BJ (cell line): ENCODE measurements around the gene STK32C. TPM values are rescaled to one million over a fixed set of nuclear protein-coding genes. Genes with fewer than 3 reads are reported as not detected.

Experiments used
- CTCF ChIA-PET: fragments of 350-600 bp; formaldehyde crosslinking; extraction: SDS; loops from one replicate; lab custom pipeline; 2021; ENCODE audit warnings: antibody characterized with exemption, inconsistent platforms; lab: Yijun Ruan, JAX
- POLR2A ChIA-PET: fragments of 300-600 bp; sonication (Branson Sonifier 250); formaldehyde crosslinking; extraction: SDS; loops from one replicate; lab custom pipeline; 2021; ENCODE audit warnings: antibody characterized with exemption; lab: Charles Lee
- DNase-seq: peaks from one replicate; pipeline ENCODE4 v3.0.0-alpha.2; 2011; ENCODE audit warnings: low read depth
- H3K27me3 ChIP-seq: 2 replicates; pipeline ENCODE4 v1.6.0; 2011; ENCODE audit warnings: low read length; ENCODE audit not compliant: control insufficient read depth, insufficient read depth
- H3K36me3 ChIP-seq: 2 replicates; pipeline ENCODE4 v1.5.1; 2011; ENCODE audit warnings: low read length; ENCODE audit not compliant: control insufficient read depth, insufficient read depth
- H3K4me3 ChIP-seq: 2 replicates; pipeline ENCODE4 v1.5.1; 2011; ENCODE audit warnings: low read depth, mild to moderate bottlenecking, control low read depth, low read length
- polyA plus RNA-seq: library from polyadenylated mRNA; depleted of rRNA; stranded (reverse); fragments of >200 nt; gene quantifications from 2 replicates; pipeline ENCODE4 v1.2.3, GENCODE V29; 2011
- TF ChIP-seq, protein P1 (sequence below): IDR thresholded peaks from 2 replicates; pipeline ENCODE4 v1.5.1; 2011; ENCODE audit warnings: low read depth, mild to moderate bottlenecking, control low read depth, inconsistent platforms, low read length, moderate library complexity; ENCODE audit not compliant: insufficient read depth

Gene STK32C
- polyA plus RNA-seq, 1 experiment: 12.1 TPM

DNA sequence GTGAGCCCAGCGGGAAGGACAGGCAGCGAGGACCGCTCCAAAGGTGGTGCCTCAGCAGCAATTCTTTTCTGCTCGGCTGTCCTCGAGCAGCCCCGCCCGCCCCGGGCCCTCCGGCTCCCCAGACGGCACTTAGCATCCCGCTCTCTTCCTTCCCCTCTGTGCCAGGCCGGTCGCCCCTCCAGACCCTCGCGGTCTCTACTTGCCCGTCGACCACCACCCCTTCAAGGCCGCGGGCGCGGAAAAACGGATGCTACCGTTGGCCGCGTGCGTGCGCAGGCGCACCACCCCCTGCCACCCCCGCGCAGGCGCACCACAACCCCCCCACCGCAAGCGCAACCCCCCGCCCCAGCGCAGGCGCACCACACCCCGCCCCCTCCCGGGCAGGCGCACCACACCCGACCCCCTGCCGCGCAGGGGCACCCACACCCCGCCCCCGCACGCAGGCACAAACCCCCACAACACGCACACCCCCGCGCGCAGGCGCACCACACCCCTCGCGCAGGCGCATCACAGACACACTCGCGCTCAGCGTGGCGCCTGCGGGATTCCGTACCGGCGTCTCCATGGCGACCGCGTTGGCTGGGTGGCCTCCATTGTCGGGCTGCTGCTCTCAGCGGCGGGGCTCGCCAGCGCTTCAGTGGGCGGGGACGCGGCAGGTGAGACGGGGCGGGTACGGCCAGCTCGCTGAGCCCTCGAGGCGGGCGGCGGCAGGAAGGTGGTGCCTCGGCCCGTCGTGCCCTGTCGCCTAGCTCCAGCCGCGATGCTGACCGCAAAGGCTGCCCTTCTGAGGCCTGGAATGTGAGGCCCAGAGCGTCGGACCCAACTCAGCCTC lies 24.1 kb upstream of the STK32C start, which contains the start of gene LRRC27:
Gene LRRC27, plus strand, starts transcription at position 593 of the 832 bp plus-strand sequence. CDS start 1,332 bp downstream, outside the sequence.
- ChIA-PET POLR2A (no interaction called here), CTCF (no interaction called here)
- H3K4me3 ChIP-seq: peak within 1 kb of the TSS; percentile 97
- no peaks in the 10 kb centered on the region for H3K27me3 ChIP-seq
- peak; percentile 79 for DNase-seq
- TF ChIP-seq, protein P1, sequence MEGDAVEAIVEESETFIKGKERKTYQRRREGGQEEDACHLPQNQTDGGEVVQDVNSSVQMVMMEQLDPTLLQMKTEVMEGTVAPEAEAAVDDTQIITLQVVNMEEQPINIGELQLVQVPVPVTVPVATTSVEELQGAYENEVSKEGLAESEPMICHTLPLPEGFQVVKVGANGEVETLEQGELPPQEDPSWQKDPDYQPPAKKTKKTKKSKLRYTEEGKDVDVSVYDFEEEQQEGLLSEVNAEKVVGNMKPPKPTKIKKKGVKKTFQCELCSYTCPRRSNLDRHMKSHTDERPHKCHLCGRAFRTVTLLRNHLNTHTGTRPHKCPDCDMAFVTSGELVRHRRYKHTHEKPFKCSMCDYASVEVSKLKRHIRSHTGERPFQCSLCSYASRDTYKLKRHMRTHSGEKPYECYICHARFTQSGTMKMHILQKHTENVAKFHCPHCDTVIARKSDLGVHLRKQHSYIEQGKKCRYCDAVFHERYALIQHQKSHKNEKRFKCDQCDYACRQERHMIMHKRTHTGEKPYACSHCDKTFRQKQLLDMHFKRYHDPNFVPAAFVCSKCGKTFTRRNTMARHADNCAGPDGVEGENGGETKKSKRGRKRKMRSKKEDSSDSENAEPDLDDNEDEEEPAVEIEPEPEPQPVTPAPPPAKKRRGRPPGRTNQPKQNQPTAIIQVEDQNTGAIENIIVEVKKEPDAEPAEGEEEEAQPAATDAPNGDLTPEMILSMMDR: no peak
- H3K36me3 ChIP-seq: peaks cover 3% of the 10 kb centered on the region; the same call in 1 of the 2 replicates

GRCh38 chr10:132330486-132330833 lies 22.7 kb upstream of the STK32C start:
- H3K36me3 ChIP-seq: peaks cover 3% of the 10 kb centered on the region; the same call in 1 of the 2 replicates
- DNase-seq: no peak
- TF ChIP-seq, protein P1: no peak
- CTCF ChIA-PET: no interaction called here
- peak overlapping the region; percentile 97 for H3K4me3 ChIP-seq
- POLR2A ChIA-PET: no interaction called here
- no peaks in the 10 kb centered on the region for H3K27me3 ChIP-seq

GRCh38 chr10:132329565-132330485 lies 22.1 kb upstream of the STK32C start:
- Histone ChIP-seq H3K4me3 (peak overlapping the region; percentile 97), H3K36me3 (peaks cover 5% of the 10 kb centered on the region)
- POLR2A ChIA-PET: no interaction called here

GRCh38 chr10:132328738-132329137 lies 21.0 kb upstream of the STK32C start:
- no peak for DNase-seq
- POLR2A ChIA-PET: no interaction called here
- TF ChIP-seq, protein P1: no peak

More at GRCh38 chr10:132329565-132330485, 22.1 kb upstream of the STK32C start:
- H3K27me3 ChIP-seq: no peaks in the 10 kb centered on the region
- TF ChIP-seq, protein P1: no peak
- CTCF ChIA-PET: interaction anchor here (1.1 kb wide), 1 partner anchor 23 kb away, joined by 4 read pairs; no protein-coding TSS in a partner anchor
- DNase-seq: no peak

DNA sequence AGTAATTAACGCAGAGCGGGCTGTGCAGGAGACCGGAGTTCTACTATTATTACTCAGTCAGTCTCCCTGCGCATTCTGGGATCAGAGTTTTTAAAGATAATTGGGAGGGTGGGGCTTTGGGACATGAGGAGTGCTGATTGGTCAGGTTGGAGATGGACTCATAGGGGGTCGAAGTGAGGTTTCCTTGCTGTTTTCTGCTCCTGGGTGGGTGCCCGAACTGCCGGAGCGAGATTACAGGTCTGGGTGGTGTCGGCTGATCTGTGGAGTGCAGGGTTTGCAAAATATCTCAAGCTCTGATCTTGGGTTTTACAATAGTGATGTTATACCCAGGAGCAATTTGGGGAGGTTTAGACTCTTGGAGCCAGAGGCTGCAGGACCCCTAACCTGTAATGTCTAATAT lies 20.4 kb upstream of the STK32C start:
- Histone ChIP-seq H3K36me3 (peaks cover 3% of the 10 kb centered on the region), H3K4me3 (no peak overlapping the region), H3K27me3 (no peaks in the 10 kb centered on the region)
- TF ChIP-seq, protein P1: no peak
- ChIA-PET POLR2A (no interaction called here), CTCF (no interaction called here)
- no peak for DNase-seq

More at GRCh38 chr10:132328738-132329137, 21.0 kb upstream of the STK32C start:
- H3K36me3 ChIP-seq: peaks cover 3% of the 10 kb centered on the region
- no peak overlapping the region for H3K4me3 ChIP-seq
- H3K27me3 ChIP-seq: no peaks in the 10 kb centered on the region
- CTCF ChIA-PET: no interaction called here
